Stimulated activated CD4-positive, alpha-beta T cell treated with anti-CD3 and anti-CD28 coated beads, Interleukin-1b, Interleukin-23, amount 100 ng/mL, for 1 hour (primary cell): Measurements from ENCODE around the gene LYPD1.

ENCODE experiments used
- DNase-seq, 2 donors: peaks; one replicate each; pipeline ENCODE4 v3.0.0-alpha.2; 2020; ENCODE audit warnings: low read depth in 2 of 2

Gene LYPD1

DNA sequence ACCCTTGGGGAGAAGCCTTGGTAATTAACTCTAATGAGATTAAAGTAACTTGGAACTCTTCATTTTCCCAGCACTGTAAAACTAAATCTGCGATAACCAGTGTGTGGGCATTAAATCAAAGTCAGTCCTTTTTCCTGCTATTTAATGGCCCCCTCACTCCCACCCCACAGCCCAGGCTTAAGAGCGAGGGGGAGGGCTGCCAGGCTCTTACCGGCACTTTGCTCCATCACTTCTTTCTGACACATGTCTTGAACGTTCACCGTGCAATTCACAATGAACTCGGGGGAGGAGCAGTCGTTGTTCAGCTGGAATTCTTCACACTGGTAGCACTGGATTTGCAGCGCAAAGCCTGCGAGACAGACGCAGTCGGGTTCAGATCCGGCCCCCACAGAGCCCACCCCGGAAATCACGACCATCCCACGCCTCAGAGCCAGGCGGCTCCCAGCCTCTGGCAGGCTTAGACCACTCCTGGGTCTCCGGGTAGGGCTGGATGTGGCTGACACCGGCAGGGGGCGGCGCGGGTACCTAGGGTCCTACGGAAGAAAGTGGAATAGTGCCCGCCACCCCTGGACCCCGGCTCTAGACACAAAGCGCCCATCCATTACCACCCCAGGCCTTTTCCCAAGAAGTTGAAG lies 1.7 kb downstream of the LYPD1 start:
- no peak for DNase-seq

DNA sequence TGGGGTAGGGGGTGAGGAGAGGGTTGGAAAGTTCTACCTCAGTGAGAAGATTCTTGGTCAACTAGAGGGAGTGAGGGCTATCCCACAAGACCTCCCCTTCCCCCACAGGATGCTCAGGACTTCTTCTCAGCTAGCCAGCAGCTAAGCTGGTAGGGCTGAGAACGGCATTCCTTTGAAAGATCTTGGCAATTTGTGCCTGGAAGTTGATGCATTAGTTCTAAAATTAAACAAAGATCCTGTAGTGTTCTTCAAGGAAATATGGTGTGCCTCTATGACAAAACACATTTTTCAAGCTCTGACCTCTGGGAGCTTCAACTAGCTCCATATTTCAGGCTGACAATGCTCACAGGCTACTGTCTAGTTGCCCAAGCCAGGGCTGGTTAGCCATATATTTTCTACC lies 2.3 kb downstream of the LYPD1 start:
- no peak for DNase-seq

DNA sequence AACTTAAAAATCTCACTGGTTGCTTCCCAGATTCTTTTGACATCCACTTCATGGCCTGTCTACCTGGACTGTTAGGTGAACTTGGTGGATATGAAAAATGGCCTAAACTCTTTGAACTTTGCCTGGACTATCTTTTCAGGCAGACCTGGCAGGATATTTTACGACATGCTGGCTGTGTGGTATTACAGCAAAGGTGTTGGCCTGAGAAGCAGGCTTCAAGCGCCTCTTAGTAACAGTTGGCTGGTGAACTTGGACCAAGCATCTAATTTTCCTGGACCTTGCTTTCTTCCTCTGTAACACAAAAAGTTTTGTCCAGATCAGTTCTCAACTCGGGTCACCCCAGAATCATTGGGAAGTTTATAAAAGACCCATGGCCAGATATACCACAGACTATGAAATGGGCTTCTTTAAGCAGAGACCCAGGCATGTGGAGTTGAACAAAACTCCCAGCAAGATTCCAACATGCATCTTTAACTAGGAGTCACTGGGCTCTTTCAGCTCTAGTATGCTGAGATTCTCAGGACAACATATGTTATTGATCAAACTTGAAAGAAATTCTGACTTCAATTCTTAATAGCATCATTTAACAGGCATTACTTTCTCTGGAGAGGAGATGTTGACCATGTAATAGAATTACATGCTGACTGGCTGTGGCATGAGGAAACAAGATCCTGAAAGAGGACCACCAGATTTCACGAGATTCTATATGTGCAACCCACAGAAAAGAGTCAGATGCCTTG lies 4.4 kb downstream of the LYPD1 start:
- no peak for DNase-seq

DNA sequence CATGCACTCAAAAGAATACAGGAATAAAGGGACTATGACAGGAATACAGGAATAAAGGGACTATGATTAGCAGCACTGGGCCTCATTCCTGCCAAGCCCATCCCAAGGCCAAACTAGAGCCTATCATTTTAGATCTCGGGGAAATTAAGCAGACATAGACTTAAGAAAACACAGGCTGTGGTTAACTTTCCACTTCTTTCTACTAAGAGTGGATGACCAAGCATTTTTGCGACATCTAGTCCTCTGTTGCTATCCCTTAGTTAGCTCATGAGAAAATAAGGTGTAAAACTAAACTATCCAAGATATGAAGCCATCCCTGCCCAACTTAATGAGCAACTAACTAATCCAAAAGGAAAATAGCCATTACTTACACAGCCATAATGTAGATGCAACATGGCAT lies 5.9 kb downstream of the LYPD1 start:
- DNase-seq = no peak

DNA sequence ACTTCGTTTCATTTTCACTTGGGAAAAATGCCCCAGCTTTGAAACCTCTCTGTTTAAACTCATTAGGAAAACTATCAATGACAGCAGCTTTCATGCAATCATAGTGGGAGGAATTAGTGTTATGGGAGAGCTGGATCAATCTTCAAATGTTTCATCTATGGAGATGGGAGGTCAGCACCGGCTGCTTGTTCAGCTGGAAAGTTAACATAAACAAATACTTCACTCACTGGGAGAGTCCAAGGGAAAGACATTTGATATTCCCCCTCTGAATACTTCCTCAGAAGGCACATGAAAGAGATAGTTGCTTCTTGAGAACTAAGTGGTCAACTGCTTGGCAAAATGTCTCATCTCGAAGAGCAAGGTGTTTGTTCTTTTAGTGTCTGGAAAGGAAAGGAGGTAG lies 7.3 kb downstream of the LYPD1 start:
- DNase-seq = no peak

DNA sequence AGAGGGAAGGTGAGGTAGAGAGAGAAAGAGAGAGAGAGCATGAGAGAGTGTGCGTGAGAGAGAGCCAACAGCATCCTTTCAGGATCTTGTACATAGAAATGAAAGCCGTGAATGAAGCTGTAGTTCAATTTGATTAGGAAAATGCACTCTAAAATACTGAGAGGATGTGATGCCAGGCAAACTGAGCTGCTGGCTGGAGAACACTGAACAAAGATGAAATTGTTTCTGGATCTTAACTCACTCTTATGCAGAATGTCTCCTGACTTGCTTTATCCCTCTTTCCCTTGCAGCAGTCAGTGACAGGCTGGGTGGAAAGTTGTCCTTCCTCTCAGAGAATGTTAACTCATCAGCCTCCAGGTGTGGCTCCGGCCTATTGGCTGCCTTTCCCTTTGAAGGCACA lies 10.7 kb downstream of the LYPD1 start:
- DNase-seq = no peak

DNA sequence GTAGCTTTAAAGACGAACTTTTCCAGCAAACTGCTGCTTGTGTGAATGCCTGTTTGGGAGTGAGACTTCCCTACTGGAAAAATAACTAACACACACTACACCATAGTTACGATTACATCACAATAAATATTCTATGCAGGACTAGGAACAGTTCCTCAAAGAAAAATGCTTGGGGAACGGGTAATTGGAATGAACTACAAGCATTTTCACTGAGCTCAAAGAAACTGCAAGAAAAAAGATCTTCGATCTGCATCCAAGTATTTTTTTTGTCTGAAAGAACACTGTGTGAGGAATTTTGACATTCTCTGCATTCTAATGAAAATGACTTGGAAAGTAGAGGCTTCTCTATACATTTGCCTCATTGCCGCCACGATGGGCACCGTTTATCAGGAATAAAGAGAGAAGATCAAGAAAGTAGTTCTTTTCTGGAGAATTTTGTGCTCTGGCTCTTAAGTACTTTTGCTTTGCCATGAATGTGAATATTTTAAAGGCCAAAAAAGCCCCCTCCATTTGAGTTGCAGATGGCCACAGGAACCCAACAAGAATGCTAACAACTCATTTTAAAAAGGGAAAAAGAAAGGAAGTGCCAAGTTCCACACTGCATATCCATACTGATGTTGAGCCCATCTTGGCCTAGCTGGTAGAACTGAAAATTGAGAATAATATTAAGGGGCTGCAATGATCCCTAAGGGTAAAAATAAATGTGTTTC lies 13.6 kb downstream of the LYPD1 start:
- no peak for DNase-seq

DNA sequence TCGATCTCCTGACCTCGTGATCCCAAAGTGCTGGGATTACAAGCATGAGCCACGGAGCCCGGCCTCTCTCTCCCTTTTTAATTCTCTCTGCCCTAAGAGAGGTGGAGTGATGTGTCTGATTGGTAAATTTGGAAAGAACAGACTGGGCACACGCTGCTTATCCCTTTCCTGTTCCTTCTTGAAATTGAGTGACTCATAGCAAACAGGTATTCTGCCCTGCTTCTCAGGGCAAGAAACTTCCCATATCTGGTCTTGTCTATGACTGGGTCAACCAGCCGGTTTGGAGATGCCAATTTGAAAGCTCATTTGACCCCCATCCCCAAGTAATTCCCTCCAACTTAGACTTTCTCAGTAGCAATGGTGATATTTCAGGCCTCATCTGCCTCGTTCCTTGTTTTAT lies 15.0 kb downstream of the LYPD1 start:
- no peak for DNase-seq

DNA sequence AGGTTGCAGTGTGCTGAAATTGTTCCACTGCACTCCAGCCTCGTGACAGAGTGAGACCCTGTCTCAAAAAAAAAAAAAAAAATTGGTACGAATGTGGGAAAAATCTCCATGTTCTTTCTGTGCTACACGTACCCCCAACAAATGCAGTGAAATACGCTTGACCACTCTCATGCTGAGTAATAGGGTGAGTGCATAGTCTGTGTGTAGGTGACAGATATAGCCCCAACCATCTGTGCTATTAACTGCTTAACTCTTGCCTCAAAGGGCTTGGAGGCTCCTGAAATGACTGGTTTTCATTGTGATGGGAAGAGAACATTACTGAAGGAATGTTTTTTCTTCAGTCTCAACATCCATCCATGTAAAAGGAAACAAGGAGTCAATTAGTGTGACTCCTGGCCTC lies 15.7 kb downstream of the LYPD1 start:
- DNase-seq = no peak

DNA sequence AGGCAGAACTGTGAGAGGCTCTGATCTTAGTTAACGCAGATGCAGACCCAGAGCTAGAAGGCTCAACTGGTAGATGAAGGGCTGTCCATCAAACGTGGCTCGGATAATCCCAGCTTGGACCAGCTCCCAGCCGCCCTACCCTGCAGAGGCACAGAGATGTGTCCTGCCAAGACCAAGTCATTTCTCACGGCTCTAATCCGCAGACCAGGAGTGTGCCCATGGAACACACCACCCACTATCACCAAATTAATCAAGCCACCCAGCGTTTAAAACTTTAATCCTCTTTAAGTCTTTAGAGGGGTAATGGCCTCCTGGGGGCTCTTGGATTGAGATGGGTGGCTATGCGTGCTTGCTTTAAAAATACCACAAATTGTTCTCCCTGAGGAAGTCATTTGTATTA lies 17.5 kb downstream of the LYPD1 start:
- no peak for DNase-seq

DNA sequence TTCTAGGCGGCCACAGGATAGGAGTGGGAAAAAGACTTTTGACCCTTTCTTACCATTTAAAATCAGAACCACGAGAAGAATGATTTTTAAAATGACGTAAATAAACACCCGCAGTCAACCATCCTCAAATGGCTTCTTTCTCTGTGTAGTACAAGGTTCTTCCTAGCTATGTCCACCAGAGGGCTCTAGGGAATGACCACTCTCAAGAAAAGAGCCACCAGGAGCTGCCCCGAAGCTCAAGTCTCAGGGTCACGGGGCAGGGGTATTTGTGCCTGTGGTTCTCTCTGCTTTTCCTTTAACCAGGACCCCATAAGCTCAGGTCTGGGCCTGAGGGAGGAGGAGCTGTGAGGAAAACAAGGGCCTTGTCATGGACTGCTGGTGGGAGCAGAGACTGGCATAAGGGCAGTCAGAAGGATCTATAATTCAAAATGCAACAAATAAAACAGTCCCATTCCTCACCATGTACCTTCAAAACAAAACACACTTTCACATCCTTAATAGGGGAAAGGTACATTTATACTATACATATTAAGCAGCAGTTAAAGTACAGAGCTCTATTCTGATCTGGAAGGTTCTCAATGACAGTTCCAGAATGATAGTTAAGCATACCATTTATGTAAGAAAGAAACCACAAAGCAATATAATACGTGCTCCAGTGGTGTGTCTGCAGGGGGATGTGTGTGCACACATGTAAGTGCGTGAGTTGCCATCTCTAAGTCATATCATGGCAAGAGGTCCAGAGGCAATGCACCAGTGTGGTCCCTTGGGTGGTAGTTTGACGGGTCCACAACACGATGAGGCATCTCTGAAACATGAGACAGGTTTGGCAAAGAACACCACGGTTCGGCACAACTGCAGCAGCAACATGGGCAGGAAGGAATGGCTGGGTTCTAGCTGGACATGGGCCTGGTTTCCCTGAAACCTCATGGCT lies 18.6 kb downstream of the LYPD1 start:
- DNase-seq = no peak

DNA sequence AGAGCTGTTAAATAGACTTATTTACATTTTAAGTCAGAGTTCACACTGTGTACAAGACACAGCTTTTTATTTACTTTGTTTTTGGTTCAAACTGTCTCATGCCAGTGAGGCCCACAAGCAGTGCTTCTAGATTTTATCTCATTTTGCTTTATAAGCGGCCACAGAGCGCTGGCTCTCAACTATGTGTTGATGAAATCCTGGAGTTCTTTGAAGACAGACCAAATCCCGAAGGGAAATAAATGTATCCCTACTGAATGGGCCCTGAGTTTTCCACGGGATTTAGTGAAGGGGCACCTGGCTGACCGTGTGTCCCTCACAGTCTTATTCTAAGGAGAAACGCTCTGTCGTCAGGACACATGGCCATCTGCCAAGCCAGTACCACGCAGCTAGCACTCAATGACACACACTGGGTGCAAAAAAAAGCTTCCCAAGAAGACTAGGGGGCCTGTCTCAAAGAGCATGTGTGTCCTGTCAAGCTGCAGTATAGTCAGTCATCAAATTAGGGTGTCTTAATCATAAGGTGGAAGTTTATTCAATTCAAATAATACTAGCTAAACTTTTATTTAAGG lies 23.4 kb downstream of the LYPD1 start:
- no peak for DNase-seq

DNA sequence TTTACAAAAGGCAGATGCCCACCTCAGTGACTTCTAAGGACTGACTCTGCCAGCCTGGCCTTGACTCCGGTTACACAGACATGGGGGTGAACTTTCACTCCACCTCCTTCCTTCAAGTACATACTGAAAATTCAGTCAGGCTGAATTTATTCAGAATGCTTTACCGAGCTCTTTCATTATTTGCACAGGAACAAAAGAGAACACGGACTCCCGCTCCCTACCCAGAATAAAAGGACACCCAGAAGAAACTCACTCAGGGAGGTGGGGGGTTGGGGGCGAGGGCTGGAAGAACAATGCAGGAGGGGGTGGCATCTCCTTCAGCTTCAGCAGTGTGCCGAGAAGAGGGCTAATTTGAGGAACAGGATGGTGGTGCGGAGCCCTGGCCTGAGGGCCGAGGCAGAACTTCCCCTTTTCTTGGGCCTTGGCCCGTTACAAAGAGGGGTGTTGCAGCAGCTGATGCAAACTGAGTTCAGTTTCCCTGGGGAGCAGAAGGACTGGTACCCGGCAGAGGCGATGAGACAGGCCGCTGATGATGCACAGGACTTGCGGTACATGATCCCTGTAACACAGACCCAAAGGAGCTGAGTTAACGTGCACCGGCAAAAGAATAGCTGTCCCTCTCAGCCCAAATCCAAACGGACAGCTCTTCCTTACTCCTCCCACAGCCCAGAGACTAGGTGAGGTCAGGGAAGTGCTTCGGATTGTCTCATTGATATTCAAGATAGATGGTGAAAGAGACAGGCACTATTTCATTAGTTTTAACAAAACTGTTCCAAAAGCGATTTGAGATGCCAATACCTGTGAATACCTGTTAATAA lies 24.1 kb downstream of the LYPD1 start:
- DNase-seq = no peak

DNA sequence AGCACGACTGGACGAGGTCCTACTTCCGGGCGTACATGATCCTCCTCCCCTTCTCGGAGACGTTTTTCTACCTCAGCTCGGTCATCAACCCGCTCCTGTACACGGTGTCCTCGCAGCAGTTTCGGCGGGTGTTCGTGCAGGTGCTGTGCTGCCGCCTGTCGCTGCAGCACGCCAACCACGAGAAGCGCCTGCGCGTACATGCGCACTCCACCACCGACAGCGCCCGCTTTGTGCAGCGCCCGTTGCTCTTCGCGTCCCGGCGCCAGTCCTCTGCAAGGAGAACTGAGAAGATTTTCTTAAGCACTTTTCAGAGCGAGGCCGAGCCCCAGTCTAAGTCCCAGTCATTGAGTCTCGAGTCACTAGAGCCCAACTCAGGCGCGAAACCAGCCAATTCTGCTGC lies 24.8 kb downstream of the LYPD1 start:
- no peak for DNase-seq

DNA sequence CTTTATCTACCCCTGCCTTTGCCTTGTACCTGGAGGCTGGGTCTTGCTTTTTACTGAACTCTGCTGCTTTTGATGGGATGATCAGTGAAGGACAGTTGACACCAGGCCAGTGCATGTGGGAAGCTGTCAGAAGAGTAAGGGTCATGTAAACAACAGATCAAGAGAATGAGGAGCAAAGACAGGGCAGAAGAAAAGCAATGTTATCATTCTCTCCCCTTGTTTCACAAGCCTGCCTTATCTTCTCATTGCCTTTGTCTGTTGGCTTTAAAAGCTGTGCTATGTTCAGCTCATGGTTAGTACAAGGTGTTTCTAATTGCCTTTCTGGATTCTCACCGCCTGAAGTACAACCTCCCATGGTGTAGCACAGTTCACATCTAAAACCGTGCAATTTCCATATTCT lies 27.6 kb downstream of the LYPD1 start:
- no peak for DNase-seq

DNA sequence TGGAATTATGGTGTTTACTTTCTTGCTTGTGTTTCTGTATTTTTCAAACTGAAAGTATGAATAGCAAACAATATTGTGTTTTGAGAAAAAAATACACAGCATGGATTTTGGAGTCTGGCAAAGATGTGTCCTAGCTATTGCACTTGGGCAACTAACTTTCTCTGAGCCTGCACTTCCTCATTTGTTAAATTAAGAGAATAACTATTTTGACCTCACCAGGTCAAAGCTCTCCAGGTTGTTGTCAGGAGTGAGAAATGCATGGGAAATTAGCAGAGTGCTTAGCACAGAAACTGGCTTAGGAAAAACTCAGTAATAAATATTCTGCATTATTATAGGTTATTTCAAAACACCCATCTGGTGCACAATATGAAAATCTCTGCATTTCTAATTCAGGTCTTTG lies 28.2 kb downstream of the LYPD1 start:
- no peak for DNase-seq

DNA sequence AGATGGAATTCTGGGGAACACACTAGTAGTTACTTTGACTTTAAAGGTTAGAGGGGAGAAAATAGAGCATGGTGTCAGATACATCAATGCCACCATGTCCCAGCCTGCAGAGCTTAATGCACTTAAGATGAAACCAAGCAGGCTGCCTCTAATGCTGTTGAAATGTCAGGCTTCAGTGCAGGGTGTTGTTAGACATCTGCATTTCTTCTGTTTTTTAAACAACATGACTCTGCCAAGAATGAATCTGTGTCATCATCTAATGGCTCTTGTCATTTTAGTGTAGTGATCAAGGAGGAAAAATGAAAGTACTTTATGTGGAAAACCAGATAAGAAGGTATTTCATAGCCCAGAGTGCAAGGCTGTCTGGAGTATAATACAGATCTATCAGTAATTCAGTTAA lies 29.9 kb downstream of the LYPD1 start:
- no peak for DNase-seq

DNA sequence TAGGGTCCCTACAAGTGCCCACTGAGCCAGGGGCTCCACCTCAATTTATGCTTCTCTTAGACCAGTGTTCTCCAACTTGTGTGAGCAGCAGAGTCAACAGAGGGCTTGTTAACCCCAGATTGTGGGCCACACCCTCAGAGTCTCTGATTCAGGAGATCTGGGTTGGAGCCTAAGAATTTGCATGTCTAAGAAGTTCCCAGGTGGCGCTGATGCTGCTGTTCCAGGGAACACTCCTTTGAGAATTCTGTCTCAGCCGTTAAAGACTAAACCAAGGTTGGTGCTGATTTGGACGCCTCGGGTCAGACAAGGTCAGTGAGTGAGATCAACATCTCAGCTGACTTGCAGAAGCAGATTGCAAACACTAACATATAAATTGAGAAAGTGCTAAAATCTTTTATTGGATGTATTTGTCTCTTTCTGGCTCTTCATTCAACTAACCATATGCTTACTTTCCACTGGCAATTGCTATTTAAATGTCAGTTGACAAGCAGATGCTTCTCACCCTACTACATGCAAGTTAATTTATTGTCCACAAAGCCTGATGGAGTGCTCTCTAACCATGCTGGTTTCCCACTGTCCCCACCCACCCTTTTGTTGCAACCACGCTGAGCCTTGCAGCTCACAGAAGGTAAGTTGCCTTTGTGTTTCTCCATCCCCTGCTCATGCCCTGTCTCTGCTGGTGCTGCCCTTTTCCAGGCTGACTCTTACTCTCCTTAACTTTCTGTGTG lies 31.5 kb downstream of the LYPD1 start:
- DNase-seq = no peak

DNA sequence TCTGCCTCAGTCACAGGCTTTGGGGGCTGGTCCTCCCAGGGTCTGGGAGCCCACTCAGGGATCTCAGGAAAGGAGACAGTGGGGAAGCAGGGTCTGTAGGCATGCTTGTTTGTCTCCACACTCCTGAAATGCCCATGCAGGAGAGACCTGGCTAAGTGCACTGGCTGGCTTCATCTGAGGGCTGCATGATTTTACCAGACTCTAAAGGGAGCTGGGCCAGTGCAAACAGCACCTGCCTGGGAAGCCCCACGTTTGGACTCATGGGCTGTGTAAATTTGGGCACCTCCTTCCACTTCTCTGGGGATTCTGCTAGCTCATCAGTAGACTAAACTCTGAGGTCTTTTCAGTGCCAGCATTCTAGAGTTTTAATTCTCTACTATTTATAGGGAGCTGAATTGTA lies 33.7 kb downstream of the LYPD1 start:
- no peak for DNase-seq

DNA sequence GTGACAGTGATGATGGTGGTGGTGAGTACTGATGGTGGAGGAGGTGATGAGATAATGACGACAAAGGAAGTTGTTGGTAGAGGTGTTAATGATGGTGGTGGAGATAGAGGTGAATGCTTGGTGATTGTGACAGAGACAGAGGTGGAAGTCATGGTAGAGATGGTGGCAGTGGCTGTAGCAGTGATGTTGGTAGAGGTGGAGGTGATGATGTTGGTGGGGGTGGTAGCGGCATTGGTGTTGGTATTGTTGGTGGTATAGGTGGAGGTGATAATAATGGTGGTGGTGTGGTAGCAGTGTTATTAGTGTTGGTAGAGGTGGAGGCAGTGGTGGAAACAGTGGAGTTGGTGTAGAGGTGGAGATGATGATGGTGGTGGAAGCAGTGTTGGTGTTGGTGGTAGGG lies 36.4 kb downstream of the LYPD1 start:
- DNase-seq = no peak
